Measurements from ENCODE around the gene FHIP1A. TPM values are rescaled to one million over a fixed set of nuclear protein-coding genes. Genes with fewer than 3 reads are reported as not detected.

FHIP1A gene
- total and polyA plus RNA-seq, 9 of the 15 experiments (the other 6 are each of a cell fraction or from before 2014, with no cell fraction given): 0.01 to 0.95 (median 0.04) TPM; not detected in 4

- 0% methylated on average over 4 of the region's 4 CpGs for WGBS (ENCODE audit: insufficient coverage, low coverage, missing lambda C conversion rate)
- FAIRE-seq: no peak
- TF ChIP-seq, protein P1, sequence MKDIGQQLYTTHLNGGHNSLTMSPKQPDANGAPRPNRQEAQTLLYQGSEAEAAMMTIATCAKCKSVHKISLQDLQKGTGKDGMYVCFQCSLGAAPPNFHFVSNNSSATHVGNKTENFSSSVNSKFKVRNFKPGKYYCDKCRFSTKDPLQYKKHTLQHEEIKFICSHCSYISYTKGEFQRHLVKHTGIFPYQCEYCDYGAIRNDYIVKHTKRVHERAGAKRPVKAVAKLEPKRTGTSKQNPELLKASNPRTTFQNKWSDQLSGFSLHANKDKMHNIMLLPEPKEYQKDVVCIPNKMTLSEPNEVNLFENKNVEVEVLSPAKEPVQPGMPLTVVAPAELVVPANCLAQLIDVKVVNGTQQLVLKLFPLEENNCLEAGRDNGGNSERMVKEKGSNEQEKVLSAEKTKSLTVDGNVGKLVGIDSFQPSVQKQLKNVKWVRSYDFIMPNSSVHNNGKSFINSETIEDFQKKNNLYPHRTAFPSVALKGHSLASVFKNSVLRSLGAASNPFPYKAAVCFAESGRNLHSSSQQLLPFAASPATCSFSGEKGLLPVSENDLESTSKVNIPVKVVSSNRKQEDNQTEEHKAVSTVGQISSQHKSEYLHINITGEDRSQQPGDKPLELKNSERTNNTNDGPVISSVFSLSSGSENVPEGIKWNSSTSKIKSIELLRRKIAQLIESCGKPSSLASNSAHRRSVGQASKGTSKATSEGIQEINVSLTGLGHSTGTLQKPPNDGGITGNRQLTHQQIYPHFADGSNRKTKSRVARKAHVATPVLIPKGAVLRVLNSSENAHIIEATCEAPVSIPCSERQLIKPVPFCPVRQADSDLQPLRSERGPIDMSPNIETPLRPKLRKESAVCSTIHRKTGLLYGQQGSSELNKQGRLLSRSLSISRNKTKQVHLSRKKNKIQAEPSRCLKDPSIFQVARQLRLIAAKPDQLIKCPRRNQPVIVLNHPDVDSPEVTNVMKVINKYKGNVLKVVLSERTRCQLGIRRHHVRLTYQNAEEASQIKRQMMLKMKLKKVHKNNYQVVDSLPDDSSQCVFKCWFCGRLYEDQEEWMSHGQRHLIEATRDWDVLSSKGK (CRISPR knock-in tag; IDR thresholded peaks at IDR 0.05): no peak
- no peak for TF ChIP-seq HDGF (IDR thresholded peaks at IDR 0.05)
- TF ChIP-seq, protein P2, sequence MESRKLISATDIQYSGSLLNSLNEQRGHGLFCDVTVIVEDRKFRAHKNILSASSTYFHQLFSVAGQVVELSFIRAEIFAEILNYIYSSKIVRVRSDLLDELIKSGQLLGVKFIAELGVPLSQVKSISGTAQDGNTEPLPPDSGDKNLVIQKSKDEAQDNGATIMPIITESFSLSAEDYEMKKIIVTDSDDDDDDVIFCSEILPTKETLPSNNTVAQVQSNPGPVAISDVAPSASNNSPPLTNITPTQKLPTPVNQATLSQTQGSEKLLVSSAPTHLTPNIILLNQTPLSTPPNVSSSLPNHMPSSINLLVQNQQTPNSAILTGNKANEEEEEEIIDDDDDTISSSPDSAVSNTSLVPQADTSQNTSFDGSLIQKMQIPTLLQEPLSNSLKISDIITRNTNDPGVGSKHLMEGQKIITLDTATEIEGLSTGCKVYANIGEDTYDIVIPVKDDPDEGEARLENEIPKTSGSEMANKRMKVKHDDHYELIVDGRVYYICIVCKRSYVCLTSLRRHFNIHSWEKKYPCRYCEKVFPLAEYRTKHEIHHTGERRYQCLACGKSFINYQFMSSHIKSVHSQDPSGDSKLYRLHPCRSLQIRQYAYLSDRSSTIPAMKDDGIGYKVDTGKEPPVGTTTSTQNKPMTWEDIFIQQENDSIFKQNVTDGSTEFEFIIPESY (CRISPR knock-in tag; IDR thresholded peaks at IDR 0.05): no peak
- TF ChIP-seq CBX5 (IDR thresholded peaks at IDR 0.05; ENCODE audit: borderline replicate concordance, low read depth): no peak
- no peak for TF ChIP-seq ZNF780A (CRISPR knock-in tag; IDR thresholded peaks at IDR 0.05)
- no peak for TF ChIP-seq SMARCE1 (IDR thresholded peaks at IDR 0.05)
- TF ChIP-seq CBFA2T2 (conservative IDR thresholded peaks at IDR 0.05): no peak
- TF ChIP-seq LARP7 (IDR thresholded peaks at IDR 0.05): no peak
- no peak for TF ChIP-seq ZNF764 (CRISPR knock-in tag; IDR thresholded peaks at IDR 0.05; ENCODE audit: low read depth)
- no peak for TF ChIP-seq RBM39 (optimal IDR thresholded peaks at IDR 0.05; ENCODE audit: low read depth, low read length)
- TF ChIP-seq HEY1 (CRISPR knock-in tag; IDR thresholded peaks at IDR 0.05; ENCODE audit: borderline replicate concordance): no peak
- TF ChIP-seq TCF7L2 (IDR thresholded peaks at IDR 0.05; ENCODE audit: low read depth, low read length): no peak
- TF ChIP-seq NCOA1 (IDR thresholded peaks at IDR 0.05; ENCODE audit: low read depth): no peak
- TF ChIP-seq BCL6 (CRISPR knock-in tag; IDR thresholded peaks at IDR 0.05): no peak
- no peak for TF ChIP-seq ZNF589 (CRISPR knock-in tag; IDR thresholded peaks at IDR 0.05; ENCODE audit: low read depth)
Measured at GRCh38 chr4:151436093-151436518, 27.1 kb downstream of the FHIP1A start.

More at GRCh38 chr4:151436093-151436518, 27.1 kb downstream of the FHIP1A start:
- no peaks in the 10 kb centered on the region for H3K27me3 ChIP-seq (ENCODE audit: control insufficient read depth in 2 of 2, insufficient read depth in 2 of 2, low read length in 2 of 2)
- no peaks in the 10 kb centered on the region for H3K4me1 ChIP-seq (replicated peaks in 1 of 2; ENCODE audit: control insufficient read depth in 2 of 2, insufficient read depth in 2 of 2, low read length in 2 of 2)
- H3K9me3 ChIP-seq (replicated peaks; ENCODE audit: control insufficient read depth, insufficient read depth, low read depth, low read length): no peaks in the 10 kb centered on the region
- ChIA-PET CTCF (ENCODE audit: low intra/inter-chr PET ratio) (no interaction called here), POLR2A (no interaction called here)
- no peak overlapping the region for H3K4me3 ChIP-seq
- intact Hi-C loops (cut with micrococcal nuclease) (no loop called here), in situ Hi-C loops (cut with MboI) (no loop called here)
- no peaks in the 10 kb centered on the region for H4K20me1 ChIP-seq (replicated peaks; ENCODE audit: control insufficient read depth, insufficient read depth, low read length)
- ATAC-seq (no peak), DNase-seq (ENCODE audit: extremely low read depth in 1 of 4, low spot score in 3 of 4) (no peak)
- no peaks in the 10 kb centered on the region for H3K79me2 ChIP-seq (ENCODE audit: control insufficient read depth, insufficient read depth, low read length)
- H3K4me2 ChIP-seq (ENCODE audit: insufficient read depth, low read length): no peak overlapping the region
- H2AFZ ChIP-seq (ENCODE audit: low read depth, low read length): no peak overlapping the region
- no peak overlapping the region for H3K27ac ChIP-seq (ENCODE audit: extremely low read depth, low read depth, low read length)
- H3K9ac ChIP-seq (ENCODE audit: insufficient read depth in 1 of 2, low read depth in 2 of 2, low read length in 2 of 2): no peak overlapping the region
- BruUV-seq (replicated peaks): no TSS peak
- H3K9me1 ChIP-seq (ENCODE audit: control insufficient read depth, insufficient read depth, low read length): no peaks in the 10 kb centered on the region
- H3K36me3 ChIP-seq (ENCODE audit: control insufficient read depth, insufficient read depth, low read length): no peaks in the 10 kb centered on the region
